Coronary artery (tissue), 2 donors: ENCODE results near the gene TMEM117.

ENCODE experiments used
- DNase-seq: peaks from one replicate; pipeline ENCODE4 v3.0.0-alpha.2; 2017; ENCODE audit warnings: low spot score
- H3K27ac ChIP-seq, 2 donors: fragments of 200-600 bp; sonication (generic); one replicate each; pipeline ENCODE4 v1.5.1; 2016 to 2019
- H3K4me3 ChIP-seq: fragments of 200-600 bp; sonication (generic); 2 replicates; pipeline ENCODE4 v1.5.1; 2016; ENCODE audit warnings: mild to moderate bottlenecking, moderate library complexity
- CTCF ChIP-seq: fragments of 200-600 bp; sonication (generic); IDR thresholded peaks from one replicate; pipeline ENCODE4 v1.5.1; 2019; ENCODE audit warnings: antibody characterized with exemption

TMEM117 gene

DNA sequence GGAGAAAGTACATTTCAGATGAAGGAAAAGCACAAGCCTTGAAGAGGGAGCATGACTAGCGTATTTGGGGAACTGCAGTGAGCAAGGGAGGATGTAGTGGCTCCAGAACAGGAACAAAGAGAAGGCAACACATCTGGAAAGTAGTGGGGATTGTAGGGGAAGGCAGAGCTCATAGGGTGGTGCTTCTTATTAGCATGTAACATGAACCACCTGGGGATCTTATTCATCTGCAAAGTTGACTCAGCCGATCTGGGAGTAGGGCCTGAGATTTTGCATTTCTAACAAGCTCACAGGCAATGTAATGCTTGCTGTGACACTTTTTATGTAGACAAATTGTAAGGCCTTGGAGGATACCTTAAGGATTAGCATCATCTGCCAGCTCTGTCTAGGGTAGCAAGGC lies 592.9 kb downstream of the TMEM117 start:
- H3K27ac ChIP-seq = no peak overlapping the region
- TF ChIP-seq CTCF = no peak
- H3K4me3 ChIP-seq = no peak overlapping the region
- DNase-seq = no peak

GRCh38 chr12:44431647-44432343 lies 595.9 kb downstream of the TMEM117 start:
- no peak for DNase-seq
- no peak overlapping the region for H3K27ac ChIP-seq
- no peak for TF ChIP-seq CTCF
- H3K4me3 ChIP-seq = no peak overlapping the region

- no peak overlapping the region for H3K4me3 ChIP-seq
- DNase-seq = no peak
- TF ChIP-seq CTCF = no peak
- no peak overlapping the region for H3K27ac ChIP-seq
Observed at GRCh38 chr12:44433659-44434058, 597.8 kb downstream of the TMEM117 start.

- TF ChIP-seq CTCF = no peak
- DNase-seq = no peak
- Histone ChIP-seq H3K27ac (no peak overlapping the region), H3K4me3 (no peak overlapping the region)
Observed at GRCh38 chr12:44436756-44437155, 600.9 kb downstream of the TMEM117 start.
